GM19351 (cell line): ENCODE data around the gene NVL.
"Not testable (repeated sequence)": the region's sequence is repeated elsewhere in the genome, so short reads cannot be mapped to it uniquely, and the experiment has no call there.

ENCODE experiments used
- ATAC-seq: cut with Tn5 transposase; IDR thresholded peaks from one replicate; pipeline ENCODE4 v1.9.1; 2021; ENCODE audit warnings: mild to moderate bottlenecking, moderate library complexity; ENCODE audit not compliant: unreplicated experiment

NVL gene

GRCh38 chr1:224338150-224338838 lies 8.3 kb upstream of the NVL start:
- ATAC-seq, result no peak

DNA sequence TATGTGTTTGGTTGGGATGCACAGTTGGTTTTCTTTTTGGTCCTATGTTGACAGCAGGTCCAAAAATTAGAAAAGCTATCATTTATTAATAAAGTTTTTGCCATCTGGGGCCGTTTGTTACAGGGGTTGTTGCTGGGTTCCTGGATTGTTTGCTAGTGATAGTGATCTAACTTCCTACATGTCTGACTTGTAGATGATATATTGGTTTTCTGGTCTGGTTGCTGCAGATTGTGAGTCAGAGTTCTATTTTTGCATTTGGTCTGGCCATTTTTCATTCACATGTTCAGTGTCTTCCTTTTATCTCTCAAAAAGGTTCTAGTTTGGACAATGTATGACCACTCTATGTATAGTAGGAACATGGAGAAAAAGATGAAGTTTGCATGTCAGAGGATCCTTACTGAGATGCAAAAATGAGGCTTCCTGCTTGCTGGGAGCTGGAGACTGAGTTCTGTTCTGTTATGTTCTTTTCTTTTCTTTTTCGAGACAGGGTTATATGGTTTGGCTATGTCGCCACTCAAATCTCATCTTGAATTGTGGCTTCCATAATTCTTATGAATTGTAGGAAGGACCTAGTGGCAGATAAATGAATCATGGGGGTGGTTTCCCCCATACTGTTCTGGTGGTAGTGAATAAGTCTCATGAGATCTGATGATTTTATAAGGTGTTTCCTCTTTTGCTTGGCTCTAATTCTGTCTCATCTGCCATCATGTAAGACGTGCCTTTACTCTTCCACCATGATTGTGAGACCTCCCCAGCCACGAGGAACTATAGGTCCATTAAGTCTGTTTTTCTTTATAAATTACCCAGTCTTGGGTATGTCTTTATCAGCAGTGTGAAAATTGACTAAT lies 4.2 kb upstream of the NVL start:
- ATAC-seq, result no peak

DNA sequence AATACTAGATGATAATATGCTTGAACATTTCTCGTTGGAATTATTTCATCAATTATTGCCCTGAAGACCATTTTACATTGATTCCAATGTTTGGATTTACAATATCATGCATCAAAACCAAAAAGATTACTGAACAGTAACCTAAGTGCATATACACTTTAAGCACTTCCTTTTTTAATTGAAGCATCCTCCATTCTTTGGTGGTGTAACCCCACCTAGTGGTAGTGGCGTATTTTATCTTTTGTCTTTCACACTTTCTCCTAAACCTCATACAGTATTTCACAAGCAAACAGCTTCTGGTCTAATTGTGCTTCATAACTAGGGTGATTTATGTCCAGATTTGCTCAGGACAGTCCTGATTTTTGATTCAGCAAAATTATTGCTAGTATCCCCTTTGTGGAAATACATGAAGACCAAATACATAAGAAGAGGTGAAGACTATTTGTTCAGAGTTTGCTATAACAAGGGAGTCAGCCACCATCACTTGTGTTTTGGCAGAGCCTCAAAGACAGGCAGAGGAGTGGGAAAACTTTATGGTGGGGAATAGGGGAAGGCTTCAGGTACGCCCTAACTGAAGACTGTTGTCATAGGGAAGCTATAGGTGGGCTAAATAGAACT lies 3.4 kb upstream of the NVL start:
- peak; percentile 56 for ATAC-seq

- ATAC-seq, result no peak
Measured at GRCh38 chr1:224331824-224332223, 1.9 kb upstream of the NVL start.

- ATAC-seq, result no peak
Measured at GRCh38 chr1:224331326-224331725, 1.4 kb upstream of the NVL start.

DNA sequence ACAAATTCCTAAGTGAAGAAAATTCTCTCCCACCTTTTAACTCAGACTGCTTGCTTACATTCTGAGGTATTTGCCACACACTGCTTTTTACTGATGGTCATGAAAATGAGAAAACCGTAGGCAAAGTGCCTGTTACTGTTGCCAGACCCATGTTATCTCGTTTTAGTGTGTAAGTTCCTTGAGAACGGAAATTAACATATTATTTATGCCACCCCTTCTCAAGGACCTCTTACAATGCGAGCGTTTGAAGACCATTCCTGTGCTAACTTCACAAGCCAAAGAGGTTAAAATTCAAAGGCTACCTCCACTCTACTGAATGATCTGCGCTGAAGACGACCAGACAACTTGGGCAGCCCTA lies 509 bp downstream of the NVL start:
- no peak for ATAC-seq

DNA sequence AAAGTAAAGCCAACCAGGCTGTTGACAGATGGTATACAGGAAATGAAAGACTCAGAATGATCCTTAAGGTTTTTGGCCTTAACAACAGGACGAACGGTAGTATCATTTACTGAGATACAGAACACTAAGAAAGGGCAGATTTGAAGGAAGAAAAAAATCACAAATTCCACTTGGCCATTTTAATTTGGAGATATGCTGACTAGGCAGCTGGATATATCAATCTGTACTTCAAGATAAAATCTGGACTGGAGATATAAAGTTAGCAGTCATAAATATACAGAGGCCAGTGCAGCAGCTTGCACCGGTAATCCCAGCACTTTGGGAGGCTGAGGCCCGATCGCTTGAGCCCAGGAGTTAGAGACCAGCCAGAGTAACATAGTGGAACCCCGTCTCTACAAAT lies 1.3 kb downstream of the NVL start:
- ATAC-seq, result no peak

- no peak for ATAC-seq
Measured at GRCh38 chr1:224325959-224326358, 4.0 kb downstream of the NVL start.

GRCh38 chr1:224321706-224322105 lies 8.3 kb downstream of the NVL start:
- ATAC-seq, result no peak

DNA sequence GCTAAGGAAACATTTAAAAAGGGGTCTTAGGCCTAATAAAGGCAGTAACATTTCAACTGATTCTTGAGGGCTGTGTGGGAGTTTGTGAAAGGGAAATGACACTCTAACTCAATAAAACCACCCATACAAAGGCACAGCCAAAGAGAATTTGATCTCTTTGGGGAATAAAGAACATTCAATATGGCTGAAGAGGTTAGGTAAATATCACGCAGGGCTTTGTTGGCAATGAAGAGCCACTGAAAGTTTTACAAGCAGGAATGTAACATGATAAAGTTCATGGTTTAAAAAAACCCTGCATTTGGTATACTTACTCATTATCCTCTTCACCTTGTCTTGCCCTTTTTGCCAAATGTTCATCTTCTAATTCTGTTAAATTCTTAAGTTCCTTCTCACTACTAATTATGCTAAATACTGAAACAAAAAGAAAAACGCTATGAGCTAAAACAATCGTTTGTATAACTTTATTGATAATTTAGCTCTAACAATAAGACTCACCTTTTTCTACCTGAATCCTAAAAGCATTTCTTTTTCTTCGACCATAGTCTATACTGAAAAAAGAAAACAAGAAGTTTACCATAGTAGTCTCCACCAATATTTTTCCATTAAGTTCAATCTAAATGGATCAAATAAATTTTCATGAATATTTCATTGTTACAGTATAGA lies 12.5 kb downstream of the NVL start:
- no peak for ATAC-seq

GRCh38 chr1:224312025-224312424 lies 17.9 kb downstream of the NVL start:
- ATAC-seq, result no peak

DNA sequence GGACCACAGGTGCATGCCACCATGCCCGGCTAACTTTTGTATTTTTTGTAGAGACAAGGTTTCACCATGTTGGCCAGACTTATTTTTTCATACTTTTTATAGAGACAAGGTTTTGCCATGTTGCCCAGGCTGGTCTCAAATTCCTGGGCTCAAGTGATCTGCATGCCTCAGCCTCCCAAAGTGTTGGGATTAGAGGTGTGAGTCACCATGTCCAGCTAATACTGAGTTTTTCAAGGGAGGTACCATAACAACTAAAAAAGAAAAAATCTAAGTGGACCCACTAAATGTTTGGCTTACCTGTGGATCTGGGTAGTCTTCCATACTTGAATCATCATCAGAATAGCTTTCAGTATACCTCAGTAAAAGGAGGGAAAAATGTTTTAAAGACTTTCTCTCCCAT lies 18.5 kb downstream of the NVL start:
- ATAC-seq, result not testable (repeated sequence)

- ATAC-seq, result no peak
Measured at GRCh38 chr1:224308064-224308463, 21.9 kb downstream of the NVL start.

DNA sequence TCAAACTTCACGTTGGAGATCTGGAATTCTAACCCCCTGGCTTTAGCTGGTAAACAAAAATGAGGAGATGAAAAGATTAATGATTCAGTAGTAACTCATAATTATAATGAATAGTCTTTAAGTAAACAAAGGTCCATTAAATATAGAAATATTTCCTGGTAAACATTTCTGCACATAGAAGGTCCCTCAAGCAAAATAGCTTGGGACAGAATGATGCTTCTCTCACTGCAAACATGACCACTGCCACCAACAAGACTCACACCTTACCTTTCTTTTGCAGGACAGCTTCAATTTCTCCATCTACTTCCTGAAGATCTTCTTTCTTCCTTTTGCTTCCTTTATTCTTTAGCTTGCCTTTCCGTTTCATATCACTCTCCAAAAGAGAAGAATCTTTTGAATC lies 25.2 kb downstream of the NVL start:
- ATAC-seq, result no peak

DNA sequence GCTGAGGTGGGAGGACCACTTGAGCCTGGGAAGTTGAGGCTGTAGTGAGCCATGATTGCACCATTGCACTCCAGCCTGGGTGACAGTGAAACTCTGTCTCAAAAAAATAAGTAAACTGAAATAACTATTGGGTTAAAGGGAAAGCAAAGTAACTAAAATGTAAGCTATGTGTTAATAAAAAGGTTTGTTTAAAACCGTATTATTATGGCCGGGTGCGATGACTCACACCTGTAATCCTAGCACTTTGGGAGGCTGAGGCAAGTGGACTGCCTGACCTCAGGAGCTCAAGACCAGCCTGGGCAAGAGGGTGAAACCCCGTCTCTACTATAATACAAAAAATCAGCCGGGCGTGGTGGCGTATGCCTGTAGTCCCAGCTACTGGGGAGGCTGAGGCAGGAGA lies 27.0 kb downstream of the NVL start:
- no peak for ATAC-seq

- ATAC-seq, result no peak
Measured at GRCh38 chr1:224301391-224301790, 28.6 kb downstream of the NVL start.

DNA sequence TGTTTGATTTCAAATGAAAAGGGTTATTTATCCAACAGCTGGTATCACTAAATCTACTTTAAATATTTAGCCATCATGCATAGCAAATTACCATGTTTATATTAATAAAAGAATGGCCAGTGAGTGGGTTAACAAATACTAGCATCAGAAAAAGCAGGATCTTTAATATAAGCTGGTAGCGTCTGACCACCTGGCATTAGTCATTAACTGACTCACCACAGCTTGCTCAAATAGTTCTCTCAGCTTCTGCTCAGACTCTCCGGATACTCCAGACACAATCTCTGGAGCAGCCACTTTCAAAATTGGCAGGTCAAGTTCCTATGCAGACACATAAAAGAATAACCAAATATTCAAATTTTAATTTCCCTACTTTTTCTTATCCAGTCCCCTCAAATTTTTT lies 29.6 kb downstream of the NVL start:
- ATAC-seq, result no peak

- no peak for ATAC-seq
Measured at GRCh38 chr1:224298346-224299330, 31.3 kb downstream of the NVL start.

DNA sequence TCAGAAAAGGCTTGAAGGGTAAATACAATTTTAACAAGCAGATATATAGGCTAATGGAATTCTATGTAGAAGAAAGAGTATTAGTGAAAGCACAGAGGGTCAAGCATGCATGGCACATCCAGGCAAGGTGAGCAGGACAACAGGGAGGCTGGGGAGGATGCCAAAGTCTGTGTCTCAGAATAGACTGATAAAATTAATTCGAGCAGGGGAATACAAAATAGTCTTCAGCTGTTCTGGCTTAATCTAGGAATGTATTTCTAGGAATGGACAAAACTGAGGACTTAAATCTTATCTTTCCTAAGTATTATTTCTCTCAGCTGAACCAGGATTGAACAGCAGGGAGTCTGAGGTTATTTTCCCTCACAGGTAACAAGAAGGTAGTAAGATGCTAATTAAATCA lies 35.2 kb downstream of the NVL start:
- ATAC-seq, result no peak

- ATAC-seq, result no peak
Measured at GRCh38 chr1:224292419-224292818, 37.6 kb downstream of the NVL start.
